Measurements from ENCODE around the gene SPIRE1.

- no peak for TF ChIP-seq CTCF (IDR thresholded peaks at IDR 0.05; ENCODE audit: low read depth, low read length)
- TF ChIP-seq, protein P1, sequence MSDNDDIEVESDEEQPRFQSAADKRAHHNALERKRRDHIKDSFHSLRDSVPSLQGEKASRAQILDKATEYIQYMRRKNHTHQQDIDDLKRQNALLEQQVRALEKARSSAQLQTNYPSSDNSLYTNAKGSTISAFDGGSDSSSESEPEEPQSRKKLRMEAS (IDR thresholded peaks at IDR 0.05; ENCODE audit: low read depth, low read length) = no peak
Observed at GRCh38 chr18:12668041-12668440, 10.1 kb upstream of the SPIRE1 start.

Data from NB4 (cell line).